Activated CD8-positive, alpha-beta T cell treated with anti-CD3 and anti-CD28 coated beads for 36 hours (primary cell): ENCODE results near the gene SELENOH. TPM values are rescaled to one million over a fixed set of nuclear protein-coding genes. Genes with fewer than 3 reads are reported as not detected.

Experiments used
- ATAC-seq: fragments of 200-7000 bp; cut with Tn5 transposase; one replicate; pipeline ENCODE4 v1.10.0; 2021; ENCODE audit warnings: mild to moderate bottlenecking, moderate library complexity
- CTCF ChIA-PET: fragments of 350-600 bp; sonication (Branson Sonifier 250); formaldehyde crosslinking; loops from one replicate; lab custom pipeline; 2021; ENCODE audit warnings: antibody characterized with exemption; lab: Charles Lee
- POLR2A ChIA-PET: fragments of 350-600 bp; sonication (Branson Sonifier 250); formaldehyde crosslinking; loops from one replicate; lab custom pipeline; 2021; ENCODE audit warnings: antibody characterized with exemption; lab: Charles Lee
- DNase-seq: peaks from one replicate; pipeline ENCODE4 v3.0.0-alpha.2; 2020
- H3K27ac Mint-ChIP-seq: one replicate; pipeline ENCODE4 v1.8.0; 2021; ENCODE audit warnings: mild to moderate bottlenecking, mixed read lengths
- H3K27me3 Mint-ChIP-seq: one replicate; pipeline ENCODE4 v1.8.0; 2021; ENCODE audit warnings: mixed read lengths
- H3K36me3 Mint-ChIP-seq: one replicate; pipeline ENCODE4 v1.8.0; 2021; ENCODE audit warnings: low read depth, mixed read lengths
- H3K4me1 Mint-ChIP-seq: one replicate; pipeline ENCODE4 v1.8.0; 2021; ENCODE audit warnings: low read depth, mixed read lengths
- H3K4me3 Mint-ChIP-seq: one replicate; pipeline ENCODE4 v1.8.0; 2021; ENCODE audit warnings: mild to moderate bottlenecking, moderate library complexity, mixed read lengths
- H3K9me3 Mint-ChIP-seq: one replicate; pipeline ENCODE4 v1.8.0; 2021; ENCODE audit warnings: mixed read lengths
- CTCF ChIP-seq: fragments of 200-600 bp; IDR thresholded peaks from one replicate; pipeline ENCODE4 v1.8.0; 2022; ENCODE audit warnings: antibody characterized with exemption, mild to moderate bottlenecking
- intact Hi-C: fragments of 100-400 bp; cut with micrococcal nuclease; formaldehyde crosslinking; loops from one replicate; pipeline ENCODE4 v1.10.0; 2022
- total RNA-seq, 2 experiments: library from RNA; stranded (reverse); gene quantifications; one replicate each; pipeline ENCODE4 v1.2.3, GENCODE V29; 2021

SELENOH gene
- 100 to 1,000 TPM; 257 to 265 TPM for total RNA-seq

- TF ChIP-seq CTCF: no peak
- Mint-ChIP-seq H3K9me3 (no peaks in the 10 kb centered on the region), H3K27ac (peak within 1 kb of the TSS; percentile 97), H3K4me3 (peak within 1 kb of the TSS; percentile 97), H3K4me1 (peaks cover 36% of the 10 kb centered on the region), H3K36me3 (peaks cover 52% of the 10 kb centered on the region), H3K27me3 (no peaks in the 10 kb centered on the region)
- ATAC-seq (peak; percentile 95), DNase-seq (peak; percentile 99)
- intact Hi-C loops: loop anchor here (1.0 to 2.0 kb wide), 3 partner anchors 29 to 74 kb away; partner anchors contain the start of genes MED19 and TMX2
- ChIA-PET POLR2A (interaction anchor here (0.7 to 2.9 kb wide), 29 partner anchors 9 to 833 kb away, joined by 3 to 15 read pairs (median 4); partner anchors contain the start of genes BTBD18, MED19, TMX2 and TNKS1BP1), CTCF (interaction anchor here (1.2 to 12.2 kb wide), 6 partner anchors 27 to 783 kb away, joined by 4 to 142 read pairs (median 4); partner anchors contain the start of gene UBE2L6)
Measured at GRCh38 chr11:57741132-57742086, at the start of gene SELENOH. SELENOH (plus strand) TSS chr11:57741491; CDS start chr11:57741596, 105 bp downstream.

- H3K4me3 Mint-ChIP-seq: no peak overlapping the region
- ATAC-seq (no peak), DNase-seq (no peak)
- POLR2A ChIA-PET: interaction anchor here (1.0 to 1.8 kb wide), 3 partner anchors 9 to 19 kb away, joined by 3 to 5 read pairs (median 4); no protein-coding TSS in a partner anchor
- TF ChIP-seq CTCF: no peak
- H3K27ac Mint-ChIP-seq: no peak overlapping the region
- no peaks in the 10 kb centered on the region for H3K9me3 Mint-ChIP-seq
- no peaks in the 10 kb centered on the region for H3K4me1 Mint-ChIP-seq
- peaks cover 30% of the 10 kb centered on the region for H3K36me3 Mint-ChIP-seq
- intact Hi-C loops: no loop called here
- CTCF ChIA-PET: interaction anchor here (0.8 to 1.3 kb wide), 4 partner anchors 9 to 102 kb away, joined by 3 to 6 read pairs (median 3); no protein-coding TSS in a partner anchor
- no peaks in the 10 kb centered on the region for H3K27me3 Mint-ChIP-seq
Measured at GRCh38 chr11:57698843-57699365, 42.4 kb upstream of the SELENOH start.

- Mint-ChIP-seq H3K9me3 (no peaks in the 10 kb centered on the region), H3K4me1 (no peaks in the 10 kb centered on the region), H3K27ac (peak overlapping the region; percentile 34), H3K4me3 (no peak overlapping the region), H3K36me3 (peaks cover 26% of the 10 kb centered on the region), H3K27me3 (no peaks in the 10 kb centered on the region)
- no peak for ATAC-seq
- ChIA-PET CTCF (interaction anchor here (0.9 to 1.4 kb wide), 3 partner anchors 9 to 101 kb away, joined by 3 to 4 read pairs (median 3); no protein-coding TSS in a partner anchor), POLR2A (interaction anchor here (1.8 kb wide), 1 partner anchor 18 kb away, joined by 4 read pairs; no protein-coding TSS in a partner anchor)
- no peak for TF ChIP-seq CTCF
- intact Hi-C loops: no loop called here
- no peak for DNase-seq
Measured at GRCh38 chr11:57699813-57700212, 41.5 kb upstream of the SELENOH start.

- Mint-ChIP-seq H3K4me1 (no peaks in the 10 kb centered on the region), H3K27me3 (no peaks in the 10 kb centered on the region), H3K9me3 (no peaks in the 10 kb centered on the region), H3K27ac (peak overlapping the region; percentile 25), H3K36me3 (peaks cover 23% of the 10 kb centered on the region), H3K4me3 (no peak overlapping the region)
- no peak for TF ChIP-seq CTCF
- ChIA-PET CTCF (interaction anchor here (1.4 kb wide), 1 partner anchor 100 kb away, joined by 4 read pairs; no protein-coding TSS in a partner anchor), POLR2A (interaction anchor here (0.8 to 1.8 kb wide), 2 partner anchors 17 to 32 kb away, joined by 3 to 4 read pairs; no protein-coding TSS in a partner anchor)
- intact Hi-C loops: no loop called here
- no peak for DNase-seq
- ATAC-seq: no peak
Measured at GRCh38 chr11:57700425-57700824, 40.9 kb upstream of the SELENOH start.
